HG02623 (cell line): Measurements from ENCODE around the gene NELFB.

Experiments used
- ATAC-seq: cut with Tn5 transposase; IDR thresholded peaks from one replicate; pipeline ENCODE4 v1.9.1; 2021; ENCODE audit warnings: moderate library complexity; ENCODE audit not compliant: unreplicated experiment

The NELFB gene

GRCh38 chr9:137280474-137281344 lies 25.6 kb downstream of the NELFB start:
- no peak for ATAC-seq

- ATAC-seq = no peak
Measured at GRCh38 chr9:137281345-137282116, 26.4 kb downstream of the NELFB start.

GRCh38 chr9:137286975-137287383 lies 31.9 kb downstream of the NELFB start:
- ATAC-seq = no peak

GRCh38 chr9:137293094-137293481 lies 38.0 kb downstream of the NELFB start:
- no peak for ATAC-seq

GRCh38 chr9:137293482-137294090 lies 38.5 kb downstream of the NELFB start:
- ATAC-seq = no peak

- no peak for ATAC-seq
Measured at GRCh38 chr9:137294091-137294680, 39.1 kb downstream of the NELFB start.

- no peak for ATAC-seq
Measured at GRCh38 chr9:137294681-137295237, 39.6 kb downstream of the NELFB start.

GRCh38 chr9:137295238-137295811 lies 40.2 kb downstream of the NELFB start:
- no peak for ATAC-seq

GRCh38 chr9:137295849-137296669 lies 40.9 kb downstream of the NELFB start:
- no peak for ATAC-seq

GRCh38 chr9:137296670-137297664 lies 41.8 kb downstream of the NELFB start:
- no peak for ATAC-seq

GRCh38 chr9:137297966-137298365 lies 42.8 kb downstream of the NELFB start:
- ATAC-seq = no peak

GRCh38 chr9:137298401-137299202 lies 43.5 kb downstream of the NELFB start:
- ATAC-seq = no peak

GRCh38 chr9:137299203-137299565 lies 44.1 kb downstream of the NELFB start:
- no peak for ATAC-seq

- no peak for ATAC-seq
Measured at GRCh38 chr9:137299938-137300337, 44.8 kb downstream of the NELFB start.

- no peak for ATAC-seq
Measured at GRCh38 chr9:137300567-137301080, 45.5 kb downstream of the NELFB start.

- ATAC-seq = no peak
Measured at GRCh38 chr9:137301081-137301947, 46.2 kb downstream of the NELFB start.

- peak; percentile 59 for ATAC-seq
Measured at GRCh38 chr9:137302118-137302448, 47.0 kb downstream of the NELFB start, which contains the start of gene NRARP. Gene NRARP (minus strand): TSS chr9:137302271. CDS start chr9:137301928, 343 bp downstream.
